ENCODE measurements around the gene GTF2F1.

- no peak for TF ChIP-seq POLR2A (IDR thresholded peaks at IDR 0.05; ENCODE audit: low read depth, low read length)
- no peak for TF ChIP-seq TAF1 (IDR thresholded peaks at IDR 0.05; ENCODE audit: low read depth, low read length)
Measured at GRCh38 chr19:6415591-6416190, 22.7 kb upstream of the GTF2F1 start.

Measured in GM12891 (cell line).